ENCODE results near the gene SDF2.

SDF2 gene

GRCh38 chr17:28682655-28683054 lies 20.9 kb upstream of the SDF2 start:
- no peak for DNase-seq (ENCODE audit: extremely low read depth, low read depth)
- no peak for TF ChIP-seq CTCF (IDR thresholded peaks at IDR 0.05; ENCODE audit: low read depth, low read length)

DNA sequence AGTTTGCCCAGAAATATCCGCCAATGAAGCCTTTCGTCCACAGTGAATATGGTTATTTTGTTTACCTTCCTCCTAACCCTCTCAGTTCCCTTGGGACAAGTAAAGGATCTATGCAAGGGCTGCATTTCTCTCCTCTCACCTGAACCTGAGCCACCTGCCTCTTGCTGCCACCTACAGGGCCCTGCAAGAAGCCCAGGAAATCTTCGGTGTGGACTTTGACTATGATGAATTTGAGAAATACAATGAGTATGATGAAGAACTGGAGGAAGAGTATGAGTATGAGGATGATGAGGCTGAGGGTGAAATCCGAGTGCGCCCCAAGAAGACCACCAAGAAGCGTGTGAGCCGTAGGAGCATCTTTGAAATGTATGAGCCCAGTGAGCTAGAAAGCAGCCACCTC lies 14.3 kb upstream of the SDF2 start:
- no peak; the same call in 1 of the 2 replicates for TF ChIP-seq CTCF (IDR thresholded peaks at IDR 0.05; ENCODE audit: low read depth, low read length)
- no peak for DNase-seq (ENCODE audit: extremely low read depth, low read depth)

GRCh38 chr17:28675490-28675889 lies 13.8 kb upstream of the SDF2 start:
- TF ChIP-seq CTCF (IDR thresholded peaks at IDR 0.05; ENCODE audit: low read depth, low read length) = no peak
- DNase-seq (ENCODE audit: extremely low read depth, low read depth) = no peak

GRCh38 chr17:28669918-28670317 lies 8.2 kb upstream of the SDF2 start:
- TF ChIP-seq CTCF (IDR thresholded peaks at IDR 0.05; ENCODE audit: low read depth, low read length) = no peak
- no peak for DNase-seq (ENCODE audit: extremely low read depth, low read depth)

GRCh38 chr17:28667870-28668269 lies 6.2 kb upstream of the SDF2 start:
- TF ChIP-seq CTCF (IDR thresholded peaks at IDR 0.05; ENCODE audit: low read depth, low read length) = no peak
- no peak for DNase-seq (ENCODE audit: extremely low read depth, low read depth)

DNA sequence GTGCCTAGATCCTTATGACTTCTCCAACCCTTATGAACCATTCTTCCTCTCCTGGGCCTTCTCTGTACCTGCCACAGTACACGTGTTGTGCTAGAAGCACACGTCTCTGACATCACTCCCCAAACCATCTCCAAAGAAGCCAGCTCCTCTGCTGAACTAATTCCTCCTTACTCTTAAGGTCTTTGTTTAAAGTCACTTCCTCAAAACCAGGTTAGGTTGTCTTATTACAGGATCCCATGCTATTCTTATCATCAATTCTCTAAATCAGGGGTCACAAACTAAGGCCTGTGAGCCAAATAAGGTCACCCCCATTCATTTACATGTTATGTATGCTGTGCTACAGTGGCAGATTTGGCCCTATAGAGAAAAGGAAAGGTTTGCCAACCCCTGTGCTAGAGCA lies 4.3 kb upstream of the SDF2 start:
- TF ChIP-seq CTCF (IDR thresholded peaks at IDR 0.05; ENCODE audit: low read depth, low read length) = no peak
- no peak for DNase-seq (ENCODE audit: extremely low read depth, low read depth)

DNA sequence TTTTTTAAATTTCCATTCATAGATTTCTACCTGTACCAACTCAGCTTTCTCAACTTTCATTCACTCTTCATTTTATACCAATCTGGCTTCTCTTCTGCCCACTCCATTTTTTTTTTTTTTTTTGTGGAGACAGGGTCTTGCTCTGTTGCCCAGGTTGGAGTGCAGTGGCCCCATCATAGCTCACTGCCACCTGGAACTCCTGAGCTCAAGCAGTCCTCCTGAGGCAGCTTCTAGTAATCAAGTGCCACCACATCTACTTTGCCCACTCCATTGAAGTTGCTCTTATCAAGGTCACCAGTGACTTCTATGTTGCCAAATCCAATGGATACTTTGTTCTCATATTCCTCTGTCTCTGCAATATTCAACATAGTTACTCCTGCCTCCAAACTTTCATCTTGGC lies 2.0 kb upstream of the SDF2 start:
- DNase-seq (ENCODE audit: extremely low read depth, low read depth) = no peak
- TF ChIP-seq CTCF (IDR thresholded peaks at IDR 0.05; ENCODE audit: low read depth, low read length) = no peak

Data from AG09319 (cell line).